ENCODE results near the gene ARHGEF17. TPM values are rescaled to one million over a fixed set of nuclear protein-coding genes. Genes with fewer than 3 reads are reported as not detected.

The ARHGEF17 gene
- total and polyA plus RNA-seq, 3 donors from 2014 or later = 29.4 to 58.5 (median 50.1) TPM

- TF ChIP-seq POLR2A (IDR thresholded peaks at IDR 0.05) = no peak
- TF ChIP-seq, protein P1, sequence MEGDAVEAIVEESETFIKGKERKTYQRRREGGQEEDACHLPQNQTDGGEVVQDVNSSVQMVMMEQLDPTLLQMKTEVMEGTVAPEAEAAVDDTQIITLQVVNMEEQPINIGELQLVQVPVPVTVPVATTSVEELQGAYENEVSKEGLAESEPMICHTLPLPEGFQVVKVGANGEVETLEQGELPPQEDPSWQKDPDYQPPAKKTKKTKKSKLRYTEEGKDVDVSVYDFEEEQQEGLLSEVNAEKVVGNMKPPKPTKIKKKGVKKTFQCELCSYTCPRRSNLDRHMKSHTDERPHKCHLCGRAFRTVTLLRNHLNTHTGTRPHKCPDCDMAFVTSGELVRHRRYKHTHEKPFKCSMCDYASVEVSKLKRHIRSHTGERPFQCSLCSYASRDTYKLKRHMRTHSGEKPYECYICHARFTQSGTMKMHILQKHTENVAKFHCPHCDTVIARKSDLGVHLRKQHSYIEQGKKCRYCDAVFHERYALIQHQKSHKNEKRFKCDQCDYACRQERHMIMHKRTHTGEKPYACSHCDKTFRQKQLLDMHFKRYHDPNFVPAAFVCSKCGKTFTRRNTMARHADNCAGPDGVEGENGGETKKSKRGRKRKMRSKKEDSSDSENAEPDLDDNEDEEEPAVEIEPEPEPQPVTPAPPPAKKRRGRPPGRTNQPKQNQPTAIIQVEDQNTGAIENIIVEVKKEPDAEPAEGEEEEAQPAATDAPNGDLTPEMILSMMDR (IDR thresholded peaks at IDR 0.05) = peak; percentile 86 to 99 (median 90)
- WGBS, 2 donors = 22 to 25% methylated on average over 4 of the region's 4 CpGs
- peak; percentile 87 for DNase-seq
- Histone ChIP-seq H3K27ac (peak overlapping the region; percentile 69 to 79), H3K9me3 (no peaks in the 10 kb centered on the region), H3K27me3 (no peaks in the 10 kb centered on the region), H3K4me3 (no peak overlapping the region), H3K4me1 (peaks cover 59% of the 10 kb centered on the region), H3K36me3 (ENCODE audit: low read depth, missing control alignments) (no peaks in the 10 kb centered on the region)
- intact Hi-C loops (cut with DNase I; ENCODE audit: low total_unique reads) = no loop called here
These were observed 27.3 kb downstream of the ARHGEF17 start for GRCh38 chr11:73335204-73335923.

DNA sequence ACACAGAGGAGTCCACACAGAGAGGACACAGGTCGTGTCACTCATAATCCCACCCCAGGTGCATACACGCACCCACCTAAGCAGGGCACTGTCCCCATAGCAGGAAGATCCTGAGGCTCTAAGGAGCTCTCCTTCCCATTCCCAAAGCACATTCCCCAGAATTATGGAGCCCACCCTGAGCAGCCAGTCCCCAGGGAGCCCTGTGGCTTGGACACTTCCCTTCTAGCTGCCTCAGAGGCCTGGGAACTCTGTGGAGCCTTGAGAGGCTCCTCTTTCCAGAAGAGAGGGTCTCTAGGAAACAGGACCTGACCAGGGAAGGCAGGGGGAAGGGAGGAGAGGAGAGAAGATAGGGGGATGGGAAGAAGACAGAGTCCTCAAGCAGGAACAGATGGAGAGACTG lies 29.8 kb downstream of the ARHGEF17 start:
- no peak overlapping the region for H3K4me3 ChIP-seq
- peaks cover 37% of the 10 kb centered on the region for H3K4me1 ChIP-seq
- peak overlapping the region in 1 of 2 donors; percentile 62 for H3K27ac ChIP-seq
- TF ChIP-seq, protein P1 (IDR thresholded peaks at IDR 0.05) = no peak
- TF ChIP-seq POLR2A (IDR thresholded peaks at IDR 0.05) = no peak
- DNase-seq = no peak
- H3K27me3 ChIP-seq = no peaks in the 10 kb centered on the region
- no peaks in the 10 kb centered on the region for H3K9me3 ChIP-seq
- 75 to 88% methylated on average over 2 of the region's 2 CpGs for WGBS, 2 donors
- intact Hi-C loops (cut with DNase I; ENCODE audit: low total_unique reads) = no loop called here
- H3K36me3 ChIP-seq (ENCODE audit: low read depth, missing control alignments) = no peaks in the 10 kb centered on the region

- H3K36me3 ChIP-seq (ENCODE audit: low read depth, missing control alignments) = no peaks in the 10 kb centered on the region
- peak; percentile 47 for DNase-seq
- peak overlapping the region in 1 of 2 donors; percentile 62 for H3K27ac ChIP-seq
- TF ChIP-seq, protein P1 (IDR thresholded peaks at IDR 0.05) = no peak
- TF ChIP-seq POLR2A (IDR thresholded peaks at IDR 0.05) = no peak
- intact Hi-C loops (cut with DNase I; ENCODE audit: low total_unique reads) = no loop called here
- no peaks in the 10 kb centered on the region for H3K9me3 ChIP-seq
- WGBS, 2 donors = 60 to 73% methylated on average over 4 of the region's 4 CpGs
- H3K4me1 ChIP-seq = peaks cover 36% of the 10 kb centered on the region
- no peaks in the 10 kb centered on the region for H3K27me3 ChIP-seq
- no peak overlapping the region for H3K4me3 ChIP-seq
These were observed 30.2 kb downstream of the ARHGEF17 start for GRCh38 chr11:73338279-73338678.

DNA sequence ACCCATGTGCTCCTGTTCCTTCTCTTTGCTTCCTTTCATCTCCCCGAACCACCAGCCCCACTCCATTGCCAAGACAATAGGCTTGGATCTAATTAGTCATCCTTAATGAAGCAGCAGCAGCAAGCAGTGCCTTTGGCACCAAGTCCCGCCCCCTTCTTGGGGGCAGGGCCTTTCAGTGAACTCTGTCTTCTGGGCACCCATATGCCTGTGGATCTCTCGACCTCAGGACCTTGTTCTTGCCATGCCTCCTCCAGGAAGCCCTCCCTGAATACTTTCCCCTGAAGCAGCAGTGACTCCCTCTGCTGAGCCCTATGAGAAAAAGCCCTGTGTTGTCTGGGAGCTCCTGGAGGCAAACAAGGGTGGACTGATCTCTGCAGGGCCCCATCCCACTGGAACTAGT lies 32.1 kb downstream of the ARHGEF17 start:
- intact Hi-C loops (cut with DNase I; ENCODE audit: low total_unique reads) = loop anchor here (5.0 to 10.0 kb wide), 2 partner anchors 33 to 55 kb away; partner anchors contain the start of gene ARHGEF17
- Histone ChIP-seq H3K27me3 (no peaks in the 10 kb centered on the region), H3K9me3 (no peaks in the 10 kb centered on the region), H3K4me1 (peaks cover 28% of the 10 kb centered on the region), H3K4me3 (no peak overlapping the region), H3K36me3 (ENCODE audit: low read depth, missing control alignments) (no peaks in the 10 kb centered on the region), H3K27ac (no peak overlapping the region)
- WGBS, 2 donors = 78 to 81% methylated on average over 3 of the region's 3 CpGs
- DNase-seq = no peak
- TF ChIP-seq, protein P1 (IDR thresholded peaks at IDR 0.05) = no peak
- no peak for TF ChIP-seq POLR2A (IDR thresholded peaks at IDR 0.05)

Data from testis (tissue), 3 donors.